Memory B cell (primary cell): ENCODE results near the gene ZMIZ1.

Experiments
- ATAC-seq: fragments of 150-1000 bp; cut with Tn5 transposase; 2 replicates; pipeline ENCODE4 v1.10.0; 2021; ENCODE audit warnings: low read depth, mild to moderate bottlenecking, moderate library complexity
- DNase-seq, 2 donors: peaks; one replicate each; pipeline ENCODE4 v3.0.0; 2022; ENCODE audit warnings: low spot score in 2 of 2
- H3K27ac Mint-ChIP-seq: one replicate; pipeline ENCODE4 v1.8.0; 2022; ENCODE audit warnings: mild to moderate bottlenecking, moderate library complexity, mixed read lengths
- H3K27me3 Mint-ChIP-seq: one replicate; pipeline ENCODE4 v1.8.0; 2022; ENCODE audit warnings: mixed read lengths
- H3K36me3 Mint-ChIP-seq: one replicate; pipeline ENCODE4 v1.8.0; 2022; ENCODE audit warnings: mild to moderate bottlenecking, mixed read lengths
- H3K4me1 Mint-ChIP-seq: one replicate; pipeline ENCODE4 v1.8.0; 2022; ENCODE audit warnings: mixed read lengths
- H3K4me3 Mint-ChIP-seq: one replicate; pipeline ENCODE4 v1.8.0; 2022; ENCODE audit warnings: mild to moderate bottlenecking, moderate library complexity, mixed read lengths
- H3K9me3 Mint-ChIP-seq: one replicate; pipeline ENCODE4 v1.8.0; 2022; ENCODE audit warnings: mixed read lengths

ZMIZ1 gene

DNA sequence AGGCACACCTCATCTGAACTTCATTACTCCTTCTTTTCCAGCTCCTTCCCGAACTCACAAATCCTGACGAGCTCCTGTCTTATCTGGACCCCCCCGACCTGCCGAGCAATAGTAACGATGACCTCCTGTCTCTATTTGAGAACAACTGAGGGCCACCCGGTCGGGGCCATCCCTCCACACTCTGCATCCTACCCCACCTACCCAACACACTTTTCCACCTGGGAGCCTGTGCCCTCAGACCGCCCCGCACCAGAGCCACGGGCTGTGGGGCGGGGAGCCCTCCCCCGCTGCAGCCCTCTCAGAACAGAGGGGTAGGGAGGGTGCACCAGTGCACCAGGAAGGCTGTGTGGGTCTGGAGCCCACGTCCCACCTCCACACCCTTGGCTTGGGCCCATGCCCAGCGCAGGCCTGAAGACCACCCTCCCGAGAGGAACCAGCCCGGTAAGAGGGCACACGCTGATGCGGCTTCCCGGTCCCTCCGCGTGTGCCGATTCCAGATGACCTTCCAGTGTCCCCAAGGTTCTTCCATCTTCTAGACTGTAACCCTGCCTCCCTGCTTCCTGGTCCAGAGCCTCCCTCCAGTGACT lies 243.9 kb downstream of the ZMIZ1 start:
- Mint-ChIP-seq H3K36me3 (peaks cover 26% of the 10 kb centered on the region), H3K4me1 (peaks cover 25% of the 10 kb centered on the region), H3K27me3 (no peaks in the 10 kb centered on the region), H3K4me3 (no peak overlapping the region), H3K9me3 (no peaks in the 10 kb centered on the region), H3K27ac (no peak overlapping the region)
- ATAC-seq (no peak), DNase-seq (no peak)

DNA sequence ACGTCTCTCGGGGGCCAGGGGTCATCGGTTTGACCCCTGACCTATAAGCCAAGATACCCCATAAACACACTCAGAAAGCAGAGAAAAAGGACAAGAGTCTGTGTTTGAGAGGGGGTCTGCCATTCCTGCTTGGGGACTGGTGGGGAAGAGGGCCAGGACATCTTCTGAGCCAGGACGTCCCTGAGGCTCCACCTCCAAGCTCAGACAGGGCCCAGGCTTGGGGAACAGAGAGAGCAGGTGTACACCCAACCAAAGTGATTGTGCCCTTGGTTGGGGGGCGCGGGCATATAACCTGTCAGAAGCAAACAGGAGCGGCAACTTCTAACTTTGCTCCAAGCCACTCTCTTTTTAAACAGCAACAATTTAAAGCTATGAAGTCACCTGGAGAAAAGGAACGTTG lies 244.6 kb downstream of the ZMIZ1 start:
- H3K27ac Mint-ChIP-seq, result no peak overlapping the region
- H3K36me3 Mint-ChIP-seq, result peaks cover 20% of the 10 kb centered on the region

DNA sequence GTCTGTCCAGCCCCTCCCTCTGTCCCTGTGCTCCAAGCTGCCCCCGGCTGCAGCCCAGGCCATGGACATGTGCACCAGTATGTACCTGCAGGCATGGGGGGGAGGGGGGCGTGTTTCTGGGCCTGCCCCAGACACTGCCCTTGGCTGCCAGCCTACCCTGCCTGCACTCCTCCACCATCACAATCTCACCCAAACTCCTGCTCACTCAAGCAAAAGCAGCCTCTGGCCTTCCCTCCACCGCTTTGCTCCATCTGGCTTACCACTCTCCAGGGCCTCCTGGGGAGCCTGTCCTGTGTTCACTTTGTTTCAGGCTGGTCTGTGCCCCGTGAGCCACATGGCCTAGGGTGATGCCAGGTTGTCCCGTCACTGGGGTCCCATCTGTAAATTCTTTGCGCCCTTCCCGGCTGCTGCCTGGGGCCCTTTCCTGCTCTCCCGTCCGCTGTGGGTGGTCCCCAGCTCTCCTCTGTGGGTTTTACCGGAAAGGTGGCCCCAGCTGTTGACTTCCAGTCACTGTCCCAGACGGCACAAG lies 245.2 kb downstream of the ZMIZ1 start:
- Mint-ChIP-seq H3K4me1 (peaks cover 33% of the 10 kb centered on the region), H3K4me3 (no peak overlapping the region), H3K27ac (no peak overlapping the region), H3K36me3 (peaks cover 18% of the 10 kb centered on the region), H3K27me3 (no peaks in the 10 kb centered on the region), H3K9me3 (peaks cover 3% of the 10 kb centered on the region)
- ATAC-seq (no peak), DNase-seq (no peak)

More for the DNA sequence above, 244.6 kb downstream of the ZMIZ1 start:
- Mint-ChIP-seq H3K9me3 (no peaks in the 10 kb centered on the region), H3K4me1 (peaks cover 27% of the 10 kb centered on the region), H3K4me3 (no peak overlapping the region), H3K27me3 (no peaks in the 10 kb centered on the region)
- ATAC-seq (no peak), DNase-seq (no peak)

DNA sequence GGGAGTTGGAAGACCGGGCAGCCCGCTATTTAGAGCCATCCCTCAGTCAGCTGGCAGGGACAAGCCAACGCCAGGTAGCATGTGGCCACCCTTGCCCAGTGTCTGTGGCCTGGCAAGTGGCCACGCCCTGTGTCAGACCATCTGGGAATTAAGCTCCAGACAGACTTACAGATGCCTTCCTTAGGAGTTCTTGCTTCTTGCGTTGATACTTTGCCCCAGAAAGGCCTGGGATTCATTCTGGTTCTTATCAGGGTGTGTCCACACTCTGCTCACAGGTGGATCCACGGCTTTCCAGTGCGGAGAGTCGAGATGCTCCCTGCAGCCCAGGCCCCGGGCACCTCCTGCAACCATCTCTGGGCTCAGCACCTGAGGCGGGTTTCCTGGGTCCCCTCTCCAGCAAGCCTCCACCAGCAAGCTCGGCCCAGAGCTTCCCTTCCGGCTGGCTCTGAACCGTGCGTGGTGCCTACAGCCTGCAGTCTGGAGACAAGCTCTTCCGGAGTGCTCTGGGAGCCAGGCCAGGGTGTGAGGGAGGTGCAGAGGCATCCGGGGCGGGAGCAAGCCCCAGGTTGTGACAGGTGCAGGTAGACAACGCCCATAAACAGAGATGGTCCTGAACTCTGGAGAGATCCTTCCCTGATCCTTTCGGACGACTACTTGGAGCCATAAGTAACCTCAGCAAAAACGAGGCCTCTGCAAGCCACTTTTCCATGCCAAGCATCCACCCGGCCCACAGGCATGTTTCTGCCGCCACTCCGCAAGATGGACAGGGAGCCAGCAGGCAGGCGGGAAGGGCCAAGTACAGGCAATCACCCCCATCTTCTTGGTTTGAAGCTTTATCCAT lies 246.2 kb downstream of the ZMIZ1 start:
- Mint-ChIP-seq H3K4me3 (no peak overlapping the region), H3K36me3 (peaks cover 14% of the 10 kb centered on the region), H3K27ac (no peak overlapping the region), H3K27me3 (no peaks in the 10 kb centered on the region), H3K9me3 (peaks cover 3% of the 10 kb centered on the region), H3K4me1 (peaks cover 31% of the 10 kb centered on the region)
- ATAC-seq (no peak), DNase-seq (no peak)

DNA sequence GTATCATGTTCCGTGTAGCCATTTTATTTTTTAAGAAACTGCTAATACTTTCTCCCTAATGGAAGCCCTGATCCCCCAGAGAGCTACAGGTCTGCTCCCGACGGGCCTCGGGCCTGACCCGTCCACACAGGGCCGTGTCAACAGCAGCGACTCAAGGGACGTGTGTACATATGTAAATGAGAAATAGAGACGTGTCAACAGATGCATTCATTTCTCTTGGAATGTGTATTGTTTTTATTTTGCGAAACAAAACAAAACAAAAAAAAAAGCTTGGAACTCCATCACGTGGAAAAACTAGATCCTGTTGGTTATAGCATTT lies 246.8 kb downstream of the ZMIZ1 start:
- DNase-seq (no peak), ATAC-seq (no peak)
- Mint-ChIP-seq H3K9me3 (peaks cover 3% of the 10 kb centered on the region), H3K36me3 (peaks cover 14% of the 10 kb centered on the region), H3K27ac (no peak overlapping the region), H3K27me3 (no peaks in the 10 kb centered on the region), H3K4me1 (peaks cover 31% of the 10 kb centered on the region), H3K4me3 (no peak overlapping the region)

DNA sequence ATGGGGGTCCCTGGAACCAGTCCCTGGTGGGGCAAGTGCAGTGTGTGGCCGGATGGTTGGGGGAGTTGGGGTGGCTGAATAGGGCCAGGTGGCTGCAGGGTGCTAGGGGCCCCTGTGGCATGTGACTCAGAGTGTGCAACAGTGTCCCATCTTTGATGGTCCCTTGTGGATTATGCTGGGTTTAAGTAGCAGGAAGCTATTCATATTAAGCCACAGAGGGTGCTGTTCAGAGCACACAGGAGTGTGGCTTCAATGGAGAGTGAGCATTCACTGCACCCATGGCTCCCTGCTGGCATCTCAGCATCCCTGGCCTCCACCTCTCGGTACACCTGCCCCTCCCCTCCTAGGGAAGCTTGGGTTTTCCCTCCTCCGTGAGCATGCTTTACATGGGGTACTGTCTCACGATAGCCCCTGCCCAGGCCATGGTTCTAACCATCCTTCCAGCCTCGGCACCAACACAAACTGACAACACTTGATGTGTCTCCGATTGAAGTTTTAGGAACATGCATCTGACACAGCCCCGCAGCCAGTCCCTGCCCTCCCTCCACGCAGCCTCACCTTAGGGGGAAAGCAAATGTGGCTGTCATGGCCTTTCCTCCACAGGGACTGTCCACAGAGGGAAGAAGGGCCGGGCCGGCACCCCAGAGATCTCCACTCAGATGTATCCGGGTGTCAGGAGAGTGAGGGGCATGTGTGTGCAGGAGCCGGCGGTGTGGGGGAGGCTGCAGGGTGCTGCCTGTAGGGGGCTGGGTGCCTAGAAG lies 248.1 kb downstream of the ZMIZ1 start:
- Mint-ChIP-seq H3K4me3 (peak overlapping the region; percentile 28), H3K36me3 (peaks cover 11% of the 10 kb centered on the region), H3K9me3 (peaks cover 3% of the 10 kb centered on the region), H3K27me3 (no peaks in the 10 kb centered on the region), H3K4me1 (peaks cover 31% of the 10 kb centered on the region), H3K27ac (peak overlapping the region; percentile 83)
- DNase-seq (no peak), ATAC-seq (peak; percentile 78)

DNA sequence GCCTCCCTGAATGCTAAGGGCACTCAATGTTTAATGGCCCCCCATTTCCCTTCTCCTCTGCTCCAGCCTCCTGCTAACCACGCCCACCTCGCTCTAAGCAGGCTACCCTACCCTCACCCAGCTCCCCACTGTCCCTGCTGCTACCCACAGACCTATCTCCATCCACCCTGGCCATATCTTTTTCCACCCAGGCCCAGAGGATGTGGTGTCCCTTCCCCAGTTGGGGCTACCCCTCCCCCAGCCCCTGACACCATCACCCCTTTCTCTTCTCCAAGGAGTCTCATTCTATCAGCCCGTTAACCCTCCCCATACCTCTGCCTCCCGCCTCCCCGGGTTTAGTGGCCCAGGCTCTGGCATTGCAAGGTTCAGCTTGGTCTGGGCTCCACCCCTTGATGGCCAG lies 249.6 kb downstream of the ZMIZ1 start:
- no peak overlapping the region for H3K27ac Mint-ChIP-seq
- peaks cover 8% of the 10 kb centered on the region for H3K36me3 Mint-ChIP-seq

DNA sequence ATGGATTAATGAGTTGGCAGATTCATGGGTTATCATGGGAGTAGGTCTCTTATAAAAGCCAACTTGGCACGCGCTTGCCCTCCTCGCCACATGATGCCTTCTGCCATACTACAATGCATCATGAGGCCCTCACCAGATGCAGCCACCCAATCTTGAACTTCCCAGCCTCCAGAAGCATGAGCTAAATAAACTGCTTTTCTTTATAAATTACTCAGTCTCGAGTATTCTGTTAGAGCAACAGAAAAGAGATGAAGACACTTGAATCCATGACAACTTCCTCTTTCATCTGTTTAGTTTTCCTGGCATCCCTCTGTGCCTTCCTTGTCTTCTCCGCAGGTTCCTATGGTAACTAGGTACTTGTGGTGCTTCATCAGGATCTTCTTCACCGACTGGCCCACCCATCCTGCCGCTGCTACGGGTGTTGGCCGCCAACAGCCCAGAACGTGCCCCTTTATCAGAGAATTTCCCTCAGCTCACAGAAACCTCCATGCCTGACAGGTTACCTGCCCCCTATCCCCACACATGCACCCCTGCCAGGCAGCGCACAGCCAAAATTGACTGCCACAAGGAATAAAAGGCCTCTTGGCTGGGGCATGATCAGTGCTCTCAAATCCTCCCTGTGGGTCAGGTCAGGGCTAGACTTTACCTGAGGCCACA lies 250.5 kb downstream of the ZMIZ1 start:
- Mint-ChIP-seq H3K36me3 (peaks cover under 1% of the 10 kb centered on the region), H3K27ac (no peak overlapping the region), H3K4me1 (peaks cover 42% of the 10 kb centered on the region), H3K4me3 (no peak overlapping the region), H3K27me3 (no peaks in the 10 kb centered on the region), H3K9me3 (peaks cover 3% of the 10 kb centered on the region)
- ATAC-seq, result no peak
- DNase-seq, result no peak

More for the DNA sequence above, 249.6 kb downstream of the ZMIZ1 start:
- DNase-seq (no peak), ATAC-seq (no peak)
- Mint-ChIP-seq H3K9me3 (peaks cover 3% of the 10 kb centered on the region), H3K27me3 (no peaks in the 10 kb centered on the region), H3K4me3 (peak overlapping the region; percentile 4), H3K4me1 (peaks cover 39% of the 10 kb centered on the region)

DNA sequence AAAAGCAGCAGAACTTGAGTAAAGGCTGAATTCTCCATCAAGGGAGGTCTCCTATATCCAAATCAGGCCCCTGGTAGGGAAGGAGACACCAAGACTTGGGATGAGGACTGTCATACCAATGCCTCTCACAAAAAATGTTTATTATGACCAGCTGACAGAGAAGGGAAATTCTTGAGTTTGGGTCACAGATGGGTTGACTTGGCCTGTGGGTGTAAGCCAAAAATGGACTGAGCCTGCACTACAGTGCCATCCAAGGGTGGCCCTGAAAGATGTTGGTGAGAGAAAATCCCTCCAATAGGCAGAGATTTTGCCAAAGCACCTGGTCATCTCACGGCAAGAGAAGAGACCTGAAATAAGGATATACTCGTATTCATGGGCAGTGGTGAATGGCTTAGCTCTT lies 251.6 kb downstream of the ZMIZ1 start:
- DNase-seq (no peak), ATAC-seq (no peak)
- H3K9me3 Mint-ChIP-seq, result peaks cover 3% of the 10 kb centered on the region
- H3K36me3 Mint-ChIP-seq, result no peaks in the 10 kb centered on the region
- H3K4me1 Mint-ChIP-seq, result peaks cover 42% of the 10 kb centered on the region
- H3K4me3 Mint-ChIP-seq, result no peak overlapping the region
- H3K27ac Mint-ChIP-seq, result no peak overlapping the region
- H3K27me3 Mint-ChIP-seq, result no peaks in the 10 kb centered on the region

DNA sequence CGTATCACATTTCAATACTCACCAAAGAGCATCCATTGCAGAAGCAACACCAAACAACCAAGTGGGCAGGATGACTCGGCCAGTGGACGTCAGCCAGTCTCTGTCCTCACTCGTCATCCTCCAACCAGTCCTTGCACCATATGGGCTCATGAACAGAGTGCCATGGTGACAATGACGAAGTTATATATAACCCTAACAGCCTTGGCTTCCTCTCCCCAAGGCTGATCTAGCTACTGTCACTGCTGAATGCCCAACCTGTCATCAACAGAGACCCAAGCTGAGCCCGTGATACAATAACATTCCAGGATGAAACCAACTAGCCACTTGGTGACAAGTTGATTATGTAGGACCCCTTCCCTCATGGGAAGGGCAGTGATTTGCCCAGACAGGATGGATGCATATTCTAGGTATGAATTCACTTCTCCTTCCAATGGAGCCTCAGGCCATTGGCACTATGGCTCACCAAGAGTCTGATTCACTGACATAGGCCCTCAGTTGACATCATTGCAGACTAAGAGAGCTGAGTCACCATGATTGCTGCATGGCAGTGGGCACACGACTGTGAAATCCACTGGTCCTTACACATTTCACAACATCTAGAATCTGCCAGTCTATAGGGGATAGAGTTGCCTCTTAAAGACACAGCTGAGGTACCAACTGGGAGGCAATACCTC lies 252.2 kb downstream of the ZMIZ1 start:
- no peaks in the 10 kb centered on the region for H3K27me3 Mint-ChIP-seq
- H3K36me3 Mint-ChIP-seq, result no peaks in the 10 kb centered on the region
- no peak for DNase-seq
- H3K4me1 Mint-ChIP-seq, result peaks cover 37% of the 10 kb centered on the region
- peaks cover 3% of the 10 kb centered on the region for H3K9me3 Mint-ChIP-seq
- no peak for ATAC-seq
- no peak overlapping the region for H3K27ac Mint-ChIP-seq
- H3K4me3 Mint-ChIP-seq, result no peak overlapping the region

DNA sequence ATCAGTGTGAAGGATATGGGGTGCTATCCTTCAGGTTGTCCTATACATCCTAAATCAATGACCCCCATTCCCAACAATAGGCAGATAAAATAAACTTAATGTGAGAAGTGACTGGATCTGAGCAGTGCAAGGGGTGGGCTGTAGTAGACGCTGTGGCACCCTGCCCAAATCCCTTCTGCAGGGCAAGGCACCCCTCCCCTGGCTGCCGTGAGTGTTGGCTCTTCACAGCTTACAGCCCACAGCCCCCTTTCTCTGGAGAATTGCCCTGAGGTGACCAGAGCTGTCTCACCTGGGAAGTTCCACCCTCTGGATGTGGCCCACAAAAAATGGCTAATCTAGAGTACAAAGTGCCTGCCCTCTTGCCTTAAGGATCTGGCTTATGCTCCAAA lies 252.7 kb downstream of the ZMIZ1 start:
- no peak for ATAC-seq
- Mint-ChIP-seq H3K9me3 (peaks cover 3% of the 10 kb centered on the region), H3K27me3 (no peaks in the 10 kb centered on the region), H3K36me3 (no peaks in the 10 kb centered on the region), H3K27ac (no peak overlapping the region), H3K4me3 (no peak overlapping the region), H3K4me1 (peaks cover 35% of the 10 kb centered on the region)
- no peak for DNase-seq

DNA sequence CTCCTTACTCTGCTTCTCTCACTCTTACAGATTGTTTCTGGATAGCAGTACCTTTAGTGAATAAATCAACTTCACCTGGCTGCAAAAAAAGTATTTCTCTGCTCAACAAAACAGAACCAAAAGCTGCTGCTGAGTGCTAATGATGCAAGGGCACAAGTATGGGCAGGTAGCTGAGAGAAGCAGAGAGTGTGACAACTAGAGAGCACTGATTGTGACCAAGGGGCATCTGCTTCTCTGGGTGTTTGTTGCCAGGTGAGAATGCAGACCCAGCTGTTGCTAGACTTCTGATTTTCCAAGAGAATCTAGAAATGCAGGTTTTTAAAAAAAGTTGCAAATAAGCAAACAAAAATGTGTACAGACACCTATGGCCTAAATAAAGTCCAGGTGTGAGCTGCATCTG lies 253.2 kb downstream of the ZMIZ1 start:
- peaks cover 3% of the 10 kb centered on the region for H3K9me3 Mint-ChIP-seq
- no peak overlapping the region for H3K27ac Mint-ChIP-seq

More for the DNA sequence above, 253.2 kb downstream of the ZMIZ1 start:
- H3K27me3 Mint-ChIP-seq, result no peaks in the 10 kb centered on the region
- no peaks in the 10 kb centered on the region for H3K36me3 Mint-ChIP-seq
- H3K4me1 Mint-ChIP-seq, result peaks cover 30% of the 10 kb centered on the region
- H3K4me3 Mint-ChIP-seq, result no peak overlapping the region
- no peak for ATAC-seq
- no peak for DNase-seq
